Pancreas (tissue), 10 donors: ENCODE measurements around the gene FADS1. TPM values are rescaled to one million over a fixed set of nuclear protein-coding genes. Genes with fewer than 3 reads are reported as not detected.

Experiments
- ATAC-seq, 4 donors: fragments of 200-7000 bp; cut with Tn5 transposase; one replicate each; pipeline versions ENCODE4 v1.8.0 to v1.9.1; 2020; ENCODE audit warnings: mild to moderate bottlenecking in 4 of 4, moderate library complexity in 4 of 4
- DNase-seq, 6 donors: peaks; one replicate each; pipeline ENCODE4 v3.0.0-alpha.2; 2020
- FAIRE-seq: peaks from 2 replicates; lab custom pipeline; 2012; peaks lifted over from hg19 to GRCh38; lab: Jason Lieb, UNC
- H3K27ac ChIP-seq, 4 donors: fragments of 200-600 bp; sonication (generic); 1 replicate in 3 of 4; 2 replicates in 1 of 4; pipeline versions ENCODE4 v1.5.0 to v1.8.0; 2020
- H3K27me3 ChIP-seq, 4 donors: fragments of 200-600 bp; one replicate each; pipeline ENCODE4 v1.8.0; 2021
- H3K36me3 ChIP-seq, 3 donors: fragments of 200-600 bp; sonication (generic) in 1 of 3; one replicate each; pipeline versions ENCODE4 v1.5.0 to v1.8.0; 2020 to 2021
- H3K4me1 ChIP-seq, 3 donors: fragments of 200-600 bp; one replicate each; pipeline ENCODE4 v1.8.0; 2021
- H3K4me3 ChIP-seq, 4 donors: fragments of 200-600 bp; sonication (generic) in 2 of 4; one replicate each; pipeline versions ENCODE4 v1.5.0 to v1.8.0; 2020 to 2021
- H3K9me3 ChIP-seq, 4 donors: fragments of 200-600 bp; one replicate each; pipeline ENCODE4 v1.8.0; 2021
- WGBS, 2 donors: extraction: QIAGEN DNeasy Blood & Tissue Kit; methylation state at CpG; one replicate each; pipeline ENCODE4 v1.1.7; 2013; 5-methylcytosine and 5-hydroxymethylcytosine counted together
- intact Hi-C, 3 donors: fragments of 100-400 bp; cut with DNase I; formaldehyde crosslinking; loops; one replicate each; pipeline versions ENCODE4 v1.11.1 to v1.14.2; 2022
- polyA plus RNA-seq, 2 donors: library from polyadenylated mRNA; stranded (reverse); fragments of 200-250 nt; gene quantifications; one replicate each; pipeline ENCODE4 v1.2.3, GENCODE V29; 2013
- total RNA-seq, 6 donors: library from RNA; stranded (reverse); fragmentation: NEBNext Ultra II Directional in 4 of 6; extraction: Animal tissue kit (Norgen Biotek cat#: 25700) in 4 of 6; gene quantifications; one replicate each; pipeline versions ENCODE4 v1.2.1 to v1.2.4, GENCODE V29; 2021 to 2023
- TF ChIP-seq, protein P1 (sequence below), 4 donors: fragments of 200-600 bp; sonication (generic) in 3 of 4; IDR thresholded peaks; one replicate each; pipeline versions ENCODE4 v1.5.0 to v1.8.0; 2021; ENCODE audit warnings: antibody characterized with exemption in 4 of 4
- donor health status: healthy with polysubstance abuse.
- donor health status: DM: no; HTN: no; CAD: no; lungs with moderate emphysema.
- donor health status: DM: no; HTN: no; CAD: no.
- donor health status: control.
- donor health status: control.
- donor health status: Bipolar disorder and iron deficiency.
- donor health status: DM: yes; HTN: yes; CAD: no.
- donor health status: DM: no; HTN: no; CAD: no.
- donor health status: DM: no; HTN: no; CAD: no.
- donor health status: DM: yes; HTN: yes; CAD: no.

FADS1 gene
- total and polyA plus RNA-seq, 8 donors, result 2.3 to 15.1 (median 5.4) TPM

DNA sequence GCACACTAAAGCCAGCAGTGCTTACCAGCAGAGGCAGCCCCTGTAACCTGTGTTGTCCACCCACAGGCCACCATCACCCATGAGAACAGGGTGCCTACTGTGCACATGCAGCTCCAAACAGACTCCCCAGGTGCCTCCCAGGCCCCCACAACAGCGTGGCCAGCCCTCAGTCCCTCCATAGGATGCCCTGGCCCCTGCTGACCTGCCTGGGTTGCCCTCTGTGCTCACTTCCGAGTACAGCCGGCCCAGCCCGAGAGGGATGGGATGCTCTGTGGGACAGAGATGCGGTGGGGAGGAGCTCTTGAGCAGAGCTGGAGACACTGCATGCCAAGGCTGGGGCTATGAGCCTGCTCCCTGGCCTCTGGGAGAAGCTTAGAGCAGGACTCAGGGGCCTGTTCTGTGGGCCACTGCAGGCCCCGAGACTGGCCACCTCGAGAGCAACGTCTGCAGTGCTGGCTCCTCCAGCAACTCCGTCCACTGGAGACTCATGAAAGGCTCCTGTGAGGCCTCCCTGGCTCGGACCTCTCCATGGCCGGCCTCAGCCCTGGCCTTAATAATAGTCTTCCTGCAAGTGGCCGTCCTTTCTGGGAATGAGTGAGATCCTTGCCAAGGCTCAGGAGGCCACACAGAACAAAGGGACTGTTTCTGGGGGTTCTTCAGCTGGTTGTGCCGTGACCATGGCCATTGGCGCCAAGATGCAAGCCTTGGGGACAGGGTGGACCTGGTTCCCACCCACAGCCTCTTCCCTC lies 38.3 kb upstream of the FADS1 start:
- intact Hi-C loops, result no loop called here
- TF ChIP-seq, protein P1, sequence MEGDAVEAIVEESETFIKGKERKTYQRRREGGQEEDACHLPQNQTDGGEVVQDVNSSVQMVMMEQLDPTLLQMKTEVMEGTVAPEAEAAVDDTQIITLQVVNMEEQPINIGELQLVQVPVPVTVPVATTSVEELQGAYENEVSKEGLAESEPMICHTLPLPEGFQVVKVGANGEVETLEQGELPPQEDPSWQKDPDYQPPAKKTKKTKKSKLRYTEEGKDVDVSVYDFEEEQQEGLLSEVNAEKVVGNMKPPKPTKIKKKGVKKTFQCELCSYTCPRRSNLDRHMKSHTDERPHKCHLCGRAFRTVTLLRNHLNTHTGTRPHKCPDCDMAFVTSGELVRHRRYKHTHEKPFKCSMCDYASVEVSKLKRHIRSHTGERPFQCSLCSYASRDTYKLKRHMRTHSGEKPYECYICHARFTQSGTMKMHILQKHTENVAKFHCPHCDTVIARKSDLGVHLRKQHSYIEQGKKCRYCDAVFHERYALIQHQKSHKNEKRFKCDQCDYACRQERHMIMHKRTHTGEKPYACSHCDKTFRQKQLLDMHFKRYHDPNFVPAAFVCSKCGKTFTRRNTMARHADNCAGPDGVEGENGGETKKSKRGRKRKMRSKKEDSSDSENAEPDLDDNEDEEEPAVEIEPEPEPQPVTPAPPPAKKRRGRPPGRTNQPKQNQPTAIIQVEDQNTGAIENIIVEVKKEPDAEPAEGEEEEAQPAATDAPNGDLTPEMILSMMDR (IDR thresholded peaks at IDR 0.05), result no peak
- FAIRE-seq (no peak), ATAC-seq (no peak), DNase-seq (no peak)
- H3K27me3 ChIP-seq, result no peaks in the 10 kb centered on the region
- H3K4me3 ChIP-seq, result no peak overlapping the region
- H3K4me1 ChIP-seq, result no peaks in the 10 kb centered on the region
- WGBS, 2 donors, result 87 to 88% methylated on average over 14 of the region's 14 CpGs
- no peaks in the 10 kb centered on the region for H3K36me3 ChIP-seq
- H3K27ac ChIP-seq, result no peak overlapping the region
- no peaks in the 10 kb centered on the region for H3K9me3 ChIP-seq

DNA sequence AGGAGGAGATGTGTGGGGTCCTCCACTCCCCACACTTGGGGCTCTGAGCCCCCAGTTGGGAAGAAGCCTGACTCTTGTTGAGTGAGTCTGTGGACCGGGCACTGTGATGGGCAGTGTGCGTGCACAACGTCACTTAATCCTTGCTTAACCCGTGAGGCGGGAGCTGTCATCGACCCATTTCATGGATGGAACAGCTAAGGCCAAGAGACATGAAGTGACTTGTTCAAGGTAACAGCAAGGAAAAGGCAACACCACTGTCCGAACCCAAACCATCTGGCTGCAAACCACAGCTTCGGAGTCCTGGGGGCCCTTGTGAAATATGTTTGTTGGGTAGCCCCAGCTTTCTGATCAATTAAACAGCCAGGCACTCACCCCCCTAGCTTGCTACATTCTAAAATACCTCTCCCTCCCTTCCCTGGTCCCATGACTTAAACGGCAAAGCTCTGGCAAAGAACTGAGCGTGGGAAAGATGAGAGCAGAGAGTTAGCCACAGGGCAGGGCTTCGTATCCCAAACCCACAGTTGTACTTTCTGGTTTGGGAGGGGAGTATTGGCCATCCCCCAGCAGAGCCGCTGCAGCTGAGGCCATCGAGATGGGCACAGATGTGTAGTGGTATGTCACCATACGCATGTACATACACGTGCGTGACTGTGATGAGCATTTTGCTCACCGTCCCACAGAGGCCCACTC lies 37.5 kb upstream of the FADS1 start:
- TF ChIP-seq, protein P1 (IDR thresholded peaks at IDR 0.05), result no peak
- WGBS, 2 donors, result 93 to 95% methylated on average over 17 of the region's 17 CpGs
- Histone ChIP-seq H3K4me3 (no peak overlapping the region), H3K27me3 (no peaks in the 10 kb centered on the region), H3K27ac (no peak overlapping the region), H3K9me3 (no peaks in the 10 kb centered on the region), H3K36me3 (no peaks in the 10 kb centered on the region), H3K4me1 (no peaks in the 10 kb centered on the region)
- ATAC-seq, result no peak
- intact Hi-C loops, result no loop called here
- FAIRE-seq, result no peak
- DNase-seq, result no peak

DNA sequence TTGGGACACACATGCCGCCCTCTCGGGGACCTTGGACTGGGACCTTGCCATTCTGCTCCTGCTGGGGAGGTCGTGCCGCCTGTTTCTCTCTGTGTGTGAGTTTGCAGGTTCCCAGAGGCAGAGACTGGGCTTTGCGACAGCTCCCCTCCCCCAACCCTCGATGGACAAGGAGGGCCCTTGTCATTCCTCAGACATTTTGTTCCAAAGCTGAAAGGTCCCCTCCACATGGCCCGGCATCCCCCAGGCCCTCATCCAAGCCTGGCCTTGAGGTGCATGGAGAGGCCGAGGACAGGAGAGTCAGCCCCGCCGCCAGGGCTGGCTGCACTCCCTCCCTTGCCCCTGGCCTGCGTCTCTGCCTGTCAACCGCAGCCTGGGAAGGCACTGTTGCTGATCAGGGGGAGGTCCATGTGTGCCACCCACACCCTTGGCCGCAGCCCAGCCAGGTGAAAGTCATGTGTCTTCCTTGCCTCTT lies 36.9 kb upstream of the FADS1 start:
- 71 to 76% methylated on average over 13 of the region's 13 CpGs for WGBS, 2 donors
- no peaks in the 10 kb centered on the region for H3K36me3 ChIP-seq
- intact Hi-C loops, result no loop called here
- no peaks in the 10 kb centered on the region for H3K9me3 ChIP-seq
- H3K27ac ChIP-seq, result no peak overlapping the region
- no peaks in the 10 kb centered on the region for H3K4me1 ChIP-seq
- no peak for DNase-seq
- H3K4me3 ChIP-seq, result no peak overlapping the region
- FAIRE-seq, result no peak
- no peak for ATAC-seq
- H3K27me3 ChIP-seq, result no peaks in the 10 kb centered on the region
- TF ChIP-seq, protein P1 (IDR thresholded peaks at IDR 0.05), result no peak

DNA sequence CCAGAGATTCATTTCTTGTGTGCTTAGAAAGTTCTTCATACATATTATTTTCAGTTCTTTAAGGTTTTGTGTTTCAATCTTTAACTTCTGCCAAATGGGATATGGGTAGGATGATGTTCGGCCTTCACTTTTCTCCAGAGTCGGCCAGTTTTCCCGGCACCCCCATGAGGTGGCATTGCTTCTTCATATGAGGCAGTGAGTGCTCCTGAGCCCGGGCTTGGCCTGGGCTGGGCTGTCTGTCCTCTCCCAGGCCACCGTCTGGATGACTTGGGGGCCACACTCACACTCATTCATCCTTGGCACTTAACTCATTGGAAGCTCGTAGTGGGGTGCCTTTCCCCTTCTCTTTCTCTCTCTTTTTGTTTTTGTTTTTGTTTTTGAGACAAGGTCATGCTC lies 35.1 kb upstream of the FADS1 start:
- ATAC-seq (no peak), FAIRE-seq (no peak), DNase-seq (no peak)
- intact Hi-C loops, result no loop called here
- no peak overlapping the region for H3K4me3 ChIP-seq
- H3K27me3 ChIP-seq, result no peaks in the 10 kb centered on the region
- WGBS, 2 donors, result 85 to 87% methylated on average over 6 of the region's 6 CpGs
- H3K9me3 ChIP-seq, result no peaks in the 10 kb centered on the region
- TF ChIP-seq, protein P1 (IDR thresholded peaks at IDR 0.05), result no peak
- H3K4me1 ChIP-seq, result no peaks in the 10 kb centered on the region
- H3K36me3 ChIP-seq, result no peaks in the 10 kb centered on the region
- no peak overlapping the region for H3K27ac ChIP-seq
